GM12878 (cell line): Measurements from ENCODE around the gene FLYWCH2. TPM values are rescaled to one million over a fixed set of nuclear protein-coding genes. Genes with fewer than 3 reads are reported as not detected.

ENCODE experiments used
- ATAC-seq: fragments of 200-7000 bp; cut with Tn5 transposase; 3 replicates; pipeline ENCODE4 v1.9.1; 2020; ENCODE audit warnings: mild to moderate bottlenecking, moderate library complexity
- BruUV-seq: library from RNA; stranded (reverse); fragments of 400-500 nt; replicated peaks from 2 replicates; lab custom pipeline; 2021; lab: Mats Ljungman, UMichigan
- CTCF ChIA-PET: fragments of 300-600 bp; sonication (Branson Sonifier 250); formaldehyde crosslinking; extraction: SDS; loops from one replicate; lab custom pipeline; 2021; ENCODE audit warnings: inconsistent platforms; lab: Yijun Ruan, JAX
- POLR2A ChIA-PET: fragments of 350-600 bp; formaldehyde crosslinking; extraction: SDS; loops from one replicate; lab custom pipeline; 2021; ENCODE audit warnings: inconsistent platforms; lab: Charles Lee
- RAD21 ChIA-PET: fragments of 300-600 bp; sonication (Branson Sonifier 250); formaldehyde crosslinking; loops from one replicate; lab custom pipeline; 2023; ENCODE audit warnings: antibody characterized with exemption; ENCODE audit not compliant: unreplicated experiment; lab: Charles Lee
- SMC1A ChIA-PET: fragments of 300-600 bp; sonication (Branson Sonifier 250); formaldehyde crosslinking; loops from one replicate; lab custom pipeline; 2023; ENCODE audit not compliant: unreplicated experiment, uncharacterized antibody; lab: Charles Lee
- DNase-seq: peaks from one replicate; pipeline ENCODE4 v3.0.0-alpha.2; 2011; ENCODE audit warnings: low read depth, low spot score
- FAIRE-seq: peaks from 3 replicates; lab custom pipeline; 2011; peaks lifted over from hg19 to GRCh38; lab: Jason Lieb, UNC
- H2AFZ ChIP-seq: 2 replicates; pipeline ENCODE4 v1.6.0; 2011; ENCODE audit warnings: low read depth, low read length, control low read depth; ENCODE audit not compliant: control insufficient read depth
- H3K27ac ChIP-seq: 2 replicates; pipeline ENCODE4 v1.5.1; 2011; ENCODE audit warnings: control low read depth; ENCODE audit not compliant: control insufficient read depth, insufficient read depth
- H3K27me3 ChIP-seq, 2 experiments: replicated peaks in 1 of 2; 2 replicates each; pipeline versions ENCODE4 v1.6.0 to v1.6.1; 2011; ENCODE audit warnings: low read length in 1 of 2; ENCODE audit not compliant: control insufficient read depth in 2 of 2, insufficient read depth in 2 of 2
- H3K36me3 ChIP-seq, 2 experiments: 2 replicates each; pipeline ENCODE4 v1.5.1; 2011; ENCODE audit warnings: low read length in 1 of 2; ENCODE audit not compliant: control insufficient read depth in 2 of 2, insufficient read depth in 2 of 2
- H3K4me1 ChIP-seq: 2 replicates; pipeline ENCODE4 v1.6.1; 2011; ENCODE audit warnings: mild to moderate bottlenecking, low read length, moderate library complexity, mixed read lengths; ENCODE audit not compliant: control insufficient read depth, insufficient read depth
- H3K4me2 ChIP-seq: 2 replicates; pipeline ENCODE4 v1.6.0; 2011; ENCODE audit warnings: control low read depth; ENCODE audit not compliant: control insufficient read depth, insufficient read depth
- H3K4me3 ChIP-seq: fragments of 200-600 bp; sonication (generic); 2 replicates; pipeline ENCODE4 v1.5.1; 2016
- H3K79me2 ChIP-seq: 2 replicates; pipeline ENCODE4 v1.6.0; 2011; ENCODE audit warnings: low read length; ENCODE audit not compliant: control insufficient read depth, insufficient read depth
- H3K9ac ChIP-seq: 2 replicates; pipeline ENCODE4 v1.8.0; 2011; ENCODE audit warnings: low read length, control low read depth, mixed read lengths; ENCODE audit not compliant: control insufficient read depth, insufficient read depth
- H3K9me3 ChIP-seq: replicated peaks from 3 replicates; pipeline ENCODE4 v1.5.1; 2011; ENCODE audit warnings: mild to moderate bottlenecking, low read length; ENCODE audit not compliant: control insufficient read depth, insufficient read depth
- H4K20me1 ChIP-seq: 2 replicates; pipeline ENCODE4 v1.6.0; 2011; ENCODE audit not compliant: control insufficient read depth, insufficient read depth
- BMI1 ChIP-seq: fragments of 450-650 bp; IDR thresholded peaks from 2 replicates; pipeline ENCODE4 v1.6.1; 2016; ENCODE audit warnings: mild to moderate bottlenecking, moderate library complexity, borderline replicate concordance
- ESRRA ChIP-seq: IDR thresholded peaks from 2 replicates; pipeline ENCODE4 v1.6.1; 2012; ENCODE audit warnings: mild to moderate bottlenecking, low read length, improper control_type of control experiment
- GATAD2B ChIP-seq: fragments of 450-650 bp; conservative IDR thresholded peaks from 2 replicates; pipeline ENCODE4 v1.6.1; 2017; ENCODE audit warnings: low read depth, mild to moderate bottlenecking, moderate library complexity
- KAT2A ChIP-seq: conservative IDR thresholded peaks from 2 replicates; pipeline ENCODE4 v1.6.1; 2011; ENCODE audit warnings: low read depth, low read length; ENCODE audit not compliant: control insufficient read depth
- LARP7 ChIP-seq: fragments of 450-650 bp; IDR thresholded peaks from 2 replicates; pipeline ENCODE4 v1.6.1; 2017; ENCODE audit warnings: mild to moderate bottlenecking
- PAX8 ChIP-seq: fragments of 450-650 bp; IDR thresholded peaks from 2 replicates; pipeline ENCODE4 v1.6.1; 2017; ENCODE audit warnings: mild to moderate bottlenecking, moderate library complexity
- RBBP5 ChIP-seq: fragments of 200-600 bp; sonication (generic); conservative IDR thresholded peaks from 2 replicates; pipeline ENCODE4 v1.6.1; 2016
- RELB ChIP-seq: fragments of 450-650 bp; IDR thresholded peaks from 2 replicates; pipeline ENCODE4 v1.6.1; 2017; ENCODE audit warnings: low read depth, mild to moderate bottlenecking, moderate library complexity
- REST ChIP-seq: IDR thresholded peaks from 2 replicates; pipeline ENCODE4 v1.6.1; 2012; ENCODE audit warnings: mild to moderate bottlenecking, low read depth, low read length
- SMAD1 ChIP-seq: fragments of 450-650 bp; IDR thresholded peaks from 2 replicates; pipeline ENCODE4 v1.6.1; 2018; ENCODE audit warnings: mild to moderate bottlenecking, low read depth; ENCODE audit not compliant: partially characterized antibody
- ZNF592 ChIP-seq: fragments of 450-650 bp; IDR thresholded peaks from 2 replicates; pipeline ENCODE4 v1.6.1; 2017; ENCODE audit warnings: mild to moderate bottlenecking, moderate library complexity
- WGBS: methylation state at CpG from one replicate; pipeline ENCODE4 v1.1.6; 2016; ENCODE audit warnings: low lambda C conversion rate; ENCODE audit not compliant: insufficient replicate concordance, insufficient coverage; ENCODE audit errors: missing lambda C conversion rate; 5-methylcytosine and 5-hydroxymethylcytosine counted together
- in situ Hi-C: fragments of 300-500 bp; cut with MboI; formaldehyde crosslinking; loops from 9 replicates; pipeline ENCODE4 v1.14.3; 2018; ENCODE audit warnings: mixed read lengths
- intact Hi-C: fragments of 100-400 bp; cut with micrococcal nuclease; formaldehyde crosslinking; loops from one replicate; pipeline ENCODE4 v1.14.2; 2022; ENCODE audit not compliant: unreplicated experiment
- polyA plus RNA-seq, 11 experiments: library from polyadenylated mRNA; depleted of rRNA in 4 of 11; unstranded in 6 of 11; stranded (reverse) in 5 of 11; fragments of >200 nt; fragmentation: Nextera tagmentation in 4 of 11; fragmentation: Illumina TruSeq in 1 of 11; extraction: Ambion mirVana in 4 of 11; extraction: Trizol in 1 of 11; gene quantifications; 1 replicate in 1 of 11; 2 replicates in 10 of 11; pipeline versions ENCODE4 v1.2.1 to v1.2.3, GENCODE V29; 2011 to 2016; ENCODE audit warnings: inconsistent platforms in 2 of 11, missing spikeins in 2 of 11, low read depth in 1 of 11
- total RNA-seq, 4 experiments: library from RNA; depleted of rRNA in 3 of 4; stranded (reverse); fragments of >200 nt in 3 of 4; fragmentation: Illumina TruSeq in 1 of 4; extraction: Trizol in 1 of 4; gene quantifications; 2 replicates each; pipeline versions ENCODE4 v1.2.1 to v1.2.3, GENCODE V29; 2013 to 2021

FLYWCH2 gene
- total and polyA plus RNA-seq, 10 of the 15 experiments (the other 5 are each of a cell fraction or from before 2014, with no cell fraction given) = 0.27 to 43.1 (median 17.7) TPM

GRCh38 chr16:2933136-2933535, 50.1 kb downstream of the FLYWCH2 start:
- POLR2A ChIA-PET = no interaction called here

More at GRCh38 chr16:2933136-2933535, 50.1 kb downstream of the FLYWCH2 start:
- Histone ChIP-seq H3K4me3 (no peak overlapping the region), H3K27ac (no peak overlapping the region), H3K36me3 (peaks cover 0 to 20% of the 10 kb centered on the region in 2 experiments; a peak in 2 of 4 replicates), H3K27me3 (no peaks in the 10 kb centered on the region), H3K79me2 (no peaks in the 10 kb centered on the region), H3K9me3 (no peaks in the 10 kb centered on the region), H3K4me1 (no peaks in the 10 kb centered on the region), H4K20me1 (no peaks in the 10 kb centered on the region), H2AFZ (no peak overlapping the region), H3K9ac (no peak overlapping the region), H3K4me2 (no peak overlapping the region)
- SMC1A ChIA-PET = no interaction called here
- no TSS peak for BruUV-seq
- no peak for ATAC-seq
- in situ Hi-C loops = no loop called here
- TF ChIP-seq LARP7 = no peak
- no peak for TF ChIP-seq KAT2A
- TF ChIP-seq SMAD1 = no peak
- no peak for TF ChIP-seq BMI1
- no peak for TF ChIP-seq PAX8
- TF ChIP-seq ESRRA = no peak
- no peak for TF ChIP-seq RBBP5
- no peak for TF ChIP-seq ZNF592
- no peak for TF ChIP-seq RELB
- no peak for TF ChIP-seq GATAD2B
- TF ChIP-seq REST = no peak
- 93% methylated on average over 30 of the region's 30 CpGs for WGBS
- no peak for FAIRE-seq
- intact Hi-C loops = no loop called here
- RAD21 ChIA-PET = no interaction called here
- CTCF ChIA-PET = no interaction called here
- DNase-seq = no peak
